GM21528 (cell line): ENCODE data around the gene MDFI.

Experiments used
- ATAC-seq: cut with Tn5 transposase; IDR thresholded peaks from one replicate; pipeline ENCODE4 v1.9.1; 2021; ENCODE audit warnings: mild to moderate bottlenecking, moderate library complexity; ENCODE audit not compliant: unreplicated experiment, low FRiP score

Gene MDFI

DNA sequence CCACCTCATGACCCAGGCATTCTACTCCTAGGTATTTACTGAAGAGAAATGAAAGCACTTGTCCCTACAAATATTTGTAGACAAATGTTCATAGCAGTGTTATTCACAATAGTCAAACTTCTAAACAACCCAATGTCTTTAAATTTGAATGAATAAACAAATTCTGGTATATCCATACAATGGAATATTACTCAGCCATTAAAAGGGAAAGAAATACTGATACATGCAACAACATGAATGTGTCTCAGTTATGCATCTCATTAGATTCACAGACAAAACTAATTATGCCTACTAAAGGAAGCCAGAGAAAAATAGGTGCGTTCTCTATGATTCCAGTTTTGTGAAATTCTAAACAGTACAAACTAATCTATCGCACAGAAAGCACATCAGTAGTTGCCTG lies 30.7 kb downstream of the MDFI start:
- no peak for ATAC-seq

DNA sequence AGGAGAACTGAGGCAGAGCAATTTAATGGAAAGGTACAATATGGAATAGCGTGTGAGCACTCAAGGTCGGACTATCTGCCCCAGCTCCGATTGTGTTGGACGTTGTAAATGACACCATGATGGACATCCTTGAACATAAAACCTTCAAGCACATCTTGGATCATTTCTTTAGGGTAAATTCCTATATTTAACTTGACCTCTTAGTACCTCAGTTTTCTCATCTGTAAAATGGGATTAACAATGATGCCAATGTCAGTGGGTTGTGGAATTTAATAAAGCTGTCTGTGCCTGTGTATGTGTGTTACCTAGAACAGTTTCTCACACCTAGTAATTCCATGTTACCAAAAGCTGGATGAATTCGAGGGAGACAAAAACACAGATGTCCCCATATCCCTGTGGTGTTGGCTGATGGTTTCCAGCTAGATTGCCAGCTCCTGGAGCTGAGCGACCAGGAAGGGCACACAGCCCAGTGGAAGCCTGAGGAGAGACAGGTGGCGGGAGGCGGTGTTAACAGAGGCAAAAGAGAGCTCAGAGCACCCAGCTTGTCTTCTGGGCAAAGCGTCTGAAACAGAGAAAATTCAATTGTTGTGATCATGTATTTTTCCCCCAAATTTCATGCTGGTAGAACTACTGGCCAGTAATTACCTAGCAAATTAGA lies 32.6 kb downstream of the MDFI start:
- no peak for ATAC-seq

- ATAC-seq: no peak
Measured at GRCh38 chr6:41671376-41671775, 33.1 kb downstream of the MDFI start.

DNA sequence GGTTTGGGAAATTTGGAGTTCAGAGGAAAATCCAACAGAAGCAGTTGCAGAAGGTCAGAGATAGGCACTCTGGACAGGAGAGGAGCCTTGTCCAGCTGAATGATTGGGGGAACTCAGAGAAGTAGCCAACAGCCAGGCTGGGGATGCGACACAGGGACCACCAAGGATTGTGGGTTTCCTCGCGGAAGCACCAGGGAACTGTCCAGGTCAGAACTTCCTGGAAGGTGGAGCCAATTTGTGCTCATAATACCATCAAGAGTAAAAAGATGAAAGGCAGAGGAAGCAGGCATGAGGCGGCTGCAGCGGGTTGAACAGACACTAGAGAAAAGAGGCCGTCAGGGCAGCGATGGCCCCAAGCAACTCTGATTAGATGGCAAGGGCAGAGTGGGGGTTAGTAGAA lies 33.7 kb downstream of the MDFI start:
- no peak for ATAC-seq

- ATAC-seq: no peak
Measured at GRCh38 chr6:41672816-41673703, 34.8 kb downstream of the MDFI start.

DNA sequence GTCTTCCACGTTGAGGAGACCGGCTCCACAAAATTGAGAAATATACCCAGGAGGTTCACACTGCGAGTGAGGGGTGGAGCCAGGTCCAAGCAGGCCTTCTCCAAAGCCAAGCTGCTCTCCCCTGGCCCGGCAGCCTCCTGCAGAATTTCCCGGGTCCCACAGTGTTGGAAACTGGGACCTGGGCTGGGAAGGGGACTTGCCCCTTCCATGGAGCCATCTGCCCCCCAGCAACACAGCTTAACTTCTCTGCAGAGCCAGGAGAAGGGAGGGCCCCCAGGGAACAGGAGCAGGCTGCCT lies 35.4 kb downstream of the MDFI start:
- no peak for ATAC-seq

DNA sequence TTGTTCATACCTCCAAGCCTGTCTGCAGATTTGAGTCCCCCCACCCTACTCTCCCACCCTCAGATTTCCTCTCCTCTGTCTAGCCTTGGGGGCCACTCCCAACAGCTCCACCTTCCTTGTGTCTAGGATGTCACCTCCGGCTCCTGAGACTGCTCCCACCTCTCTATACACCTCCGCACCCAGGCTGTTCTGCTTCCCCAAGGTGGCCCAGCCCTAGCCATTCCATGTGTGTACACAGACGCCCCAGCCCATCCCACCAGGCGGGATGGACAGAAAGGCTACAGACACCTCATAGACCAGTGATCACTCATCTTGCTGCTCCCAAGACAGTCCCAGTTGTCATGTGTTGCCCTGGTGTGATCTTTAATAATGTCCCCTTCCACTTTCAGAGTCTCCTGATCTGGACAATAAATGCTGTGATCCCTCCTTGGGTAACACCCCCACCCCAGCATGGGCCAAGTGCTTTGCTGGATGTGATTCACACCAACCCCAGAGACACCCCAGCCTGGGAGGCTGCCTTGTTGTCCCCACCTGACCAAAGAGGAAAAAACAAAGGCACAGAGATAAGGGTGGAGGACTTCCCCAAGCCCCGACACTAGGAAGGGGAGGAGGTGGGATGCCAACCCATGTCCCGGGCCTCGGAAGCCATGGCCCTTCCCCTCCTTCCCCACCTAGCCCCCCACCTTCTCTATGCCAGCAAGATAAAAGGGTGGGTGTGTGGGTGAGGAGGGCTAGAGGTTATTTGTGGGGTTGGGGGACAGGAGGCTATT lies 36.1 kb downstream of the MDFI start:
- ATAC-seq: no peak

DNA sequence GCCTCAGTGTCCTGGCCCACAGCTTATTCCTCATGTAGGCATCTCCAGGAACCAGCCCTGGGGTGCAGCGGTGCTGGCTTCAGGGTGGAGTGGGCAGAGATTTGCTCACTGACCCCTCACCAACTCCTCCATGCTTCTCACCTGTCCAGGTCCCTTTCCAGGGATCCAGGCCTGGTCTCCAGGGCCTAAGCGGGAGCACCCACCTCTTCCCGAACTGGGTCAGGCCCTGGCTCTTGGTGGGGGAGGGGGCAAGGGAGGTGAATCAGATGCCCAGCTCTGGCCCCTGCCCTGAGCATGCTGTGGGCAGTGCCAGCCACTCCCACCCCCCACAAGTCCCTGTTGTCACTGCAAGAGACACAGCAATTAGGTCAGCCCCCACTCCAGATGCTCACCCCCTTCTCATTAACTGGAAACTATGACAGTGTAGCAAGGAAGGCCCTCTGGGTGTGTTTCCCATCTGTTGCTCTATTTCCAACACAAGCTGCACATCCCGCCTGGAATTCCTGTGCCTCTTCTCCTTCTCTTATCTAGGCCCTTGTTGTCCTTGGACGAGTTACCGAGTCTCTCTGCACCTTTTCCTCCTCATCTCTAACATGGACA lies 37.0 kb downstream of the MDFI start:
- no peak for ATAC-seq

DNA sequence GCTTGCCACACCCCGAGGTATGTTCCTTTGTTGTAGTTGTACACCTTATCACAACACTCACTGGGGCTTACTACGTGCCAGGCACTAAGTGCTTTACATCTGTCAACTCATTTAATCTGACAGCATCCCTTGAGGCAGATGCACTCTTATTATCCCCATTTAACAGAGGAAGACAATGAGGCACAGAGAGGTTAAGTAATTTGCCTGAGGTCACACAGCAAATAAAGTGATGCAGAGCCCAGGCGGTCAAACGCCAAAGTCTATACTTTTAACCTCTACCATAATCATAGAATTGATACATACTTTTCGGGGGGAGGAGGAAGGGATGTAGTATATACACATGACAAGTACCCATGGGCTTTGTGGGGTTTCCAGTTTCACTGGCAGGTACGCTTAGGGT lies 37.7 kb downstream of the MDFI start:
- no peak for ATAC-seq

GRCh38 chr6:41676431-41676830 lies 38.2 kb downstream of the MDFI start:
- no peak for ATAC-seq

- no peak for ATAC-seq
Measured at GRCh38 chr6:41677124-41677921, 39.1 kb downstream of the MDFI start.

GRCh38 chr6:41678511-41679084 lies 40.3 kb downstream of the MDFI start:
- ATAC-seq: no peak

GRCh38 chr6:41679696-41680095 lies 41.4 kb downstream of the MDFI start:
- ATAC-seq: no peak

GRCh38 chr6:41680182-41680965 lies 42.1 kb downstream of the MDFI start:
- no peak for ATAC-seq

DNA sequence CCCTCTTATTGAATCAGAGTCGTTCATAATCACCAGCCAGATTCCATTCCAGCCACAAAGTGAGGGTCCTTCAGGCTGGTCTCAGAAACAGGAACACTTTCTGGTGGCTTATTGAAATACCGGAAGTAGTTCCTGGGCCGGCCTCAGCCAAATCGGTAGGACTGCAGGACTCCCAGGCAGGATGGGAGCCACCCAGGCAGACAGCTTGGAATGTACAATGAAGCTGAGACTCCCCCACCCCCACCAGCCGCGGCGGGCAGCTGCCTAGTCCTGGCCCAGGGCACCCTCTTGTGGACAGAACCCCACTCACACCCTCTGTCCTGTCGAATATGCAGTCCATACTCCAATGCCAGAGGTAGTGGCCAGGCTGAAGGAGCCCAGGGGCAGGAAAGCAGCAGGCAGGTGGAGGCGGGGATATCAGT lies 43.8 kb downstream of the MDFI start:
- ATAC-seq: no peak

- ATAC-seq: no peak
Measured at GRCh38 chr6:41682497-41683272, 44.4 kb downstream of the MDFI start.

DNA sequence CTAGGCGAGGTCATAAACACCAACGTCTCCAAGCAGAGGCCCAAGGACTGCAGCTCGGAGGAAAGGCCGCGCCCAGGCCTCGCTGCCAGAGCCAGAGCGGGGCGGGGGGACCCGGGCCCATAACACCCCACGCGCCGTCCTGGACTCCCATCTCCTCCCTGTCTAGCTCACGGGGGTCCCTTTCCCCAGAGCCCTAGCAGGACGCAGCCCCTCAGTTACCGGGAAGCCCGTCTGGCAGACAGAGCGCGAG lies 44.9 kb downstream of the MDFI start:
- no peak for ATAC-seq

DNA sequence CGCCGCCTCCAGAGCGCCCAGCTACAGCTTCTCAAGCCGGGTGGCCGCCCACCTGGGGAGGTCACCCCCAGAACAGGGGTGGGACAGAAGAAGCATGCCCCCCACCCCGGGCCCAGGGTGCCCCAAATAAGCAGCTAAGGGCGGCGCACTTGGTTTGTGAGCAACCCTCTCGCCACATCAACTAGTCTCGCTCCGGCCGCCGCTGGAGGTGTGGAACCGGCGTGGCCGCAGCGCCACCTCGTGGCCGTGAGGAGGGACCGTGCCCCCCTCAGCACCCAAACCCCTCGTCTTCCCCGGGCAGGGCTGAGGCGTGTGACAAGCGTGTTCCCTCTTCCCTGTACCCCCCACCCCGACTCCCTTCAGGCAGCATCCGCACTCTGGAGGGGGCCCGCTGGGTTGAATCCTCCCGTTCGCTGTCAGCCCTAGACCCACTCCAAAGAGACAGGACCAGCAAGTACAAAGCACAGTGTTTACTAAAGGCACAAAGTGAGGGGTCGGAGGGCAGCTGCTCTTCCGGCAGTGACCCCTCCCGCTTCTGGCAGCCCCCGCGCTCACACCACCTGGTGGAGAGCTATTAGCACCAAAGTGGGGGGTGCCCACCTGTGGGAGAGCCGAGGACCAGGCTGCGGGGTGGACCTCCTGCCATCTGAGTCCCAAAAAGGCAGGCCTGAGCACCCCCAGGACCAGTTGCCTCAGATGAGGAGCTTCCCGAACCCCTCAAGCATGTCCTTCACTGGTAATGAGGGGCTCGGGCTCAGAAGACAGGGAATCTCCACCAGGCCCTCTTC lies 45.4 kb downstream of the MDFI start:
- ATAC-seq: no peak
